DND-41 (cell line): ENCODE measurements around the gene UST.

Source experiments
- EZH2 ChIP-seq: IDR thresholded peaks from 3 replicates; pipeline ENCODE4 v1.6.1; 2012; ENCODE audit warnings: borderline replicate concordance, low read depth, mild to moderate bottlenecking, moderate library complexity, low read length, inconsistent platforms; ENCODE audit not compliant: severe bottlenecking
- TF ChIP-seq, protein P1 (sequence below): IDR thresholded peaks from 2 replicates; pipeline ENCODE4 v1.5.1; 2012; ENCODE audit warnings: borderline replicate concordance, low read length, moderate library complexity, mild to moderate bottlenecking; ENCODE audit not compliant: poor library complexity, severe bottlenecking; ENCODE audit errors: extremely low read depth

DNA sequence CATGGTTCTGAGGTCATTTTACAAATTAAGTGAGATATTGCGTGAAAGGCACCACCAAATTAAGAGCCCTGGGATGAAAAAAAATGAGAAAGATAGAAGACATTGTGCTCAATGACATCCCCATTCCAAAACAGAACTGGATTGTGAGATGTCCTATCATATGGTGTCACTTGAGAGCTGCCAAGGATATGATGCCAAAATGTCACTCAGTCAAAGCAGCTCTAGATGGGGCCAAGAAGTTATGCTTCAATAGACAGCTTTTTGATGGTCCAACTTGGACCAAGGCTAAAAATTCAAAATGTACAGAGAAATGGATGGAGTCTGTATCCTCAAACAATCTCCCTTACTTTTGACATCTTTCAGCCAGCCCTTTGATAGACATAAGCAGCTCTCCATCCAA is 180.8 kb downstream of the UST start:
- TF ChIP-seq, protein P1, sequence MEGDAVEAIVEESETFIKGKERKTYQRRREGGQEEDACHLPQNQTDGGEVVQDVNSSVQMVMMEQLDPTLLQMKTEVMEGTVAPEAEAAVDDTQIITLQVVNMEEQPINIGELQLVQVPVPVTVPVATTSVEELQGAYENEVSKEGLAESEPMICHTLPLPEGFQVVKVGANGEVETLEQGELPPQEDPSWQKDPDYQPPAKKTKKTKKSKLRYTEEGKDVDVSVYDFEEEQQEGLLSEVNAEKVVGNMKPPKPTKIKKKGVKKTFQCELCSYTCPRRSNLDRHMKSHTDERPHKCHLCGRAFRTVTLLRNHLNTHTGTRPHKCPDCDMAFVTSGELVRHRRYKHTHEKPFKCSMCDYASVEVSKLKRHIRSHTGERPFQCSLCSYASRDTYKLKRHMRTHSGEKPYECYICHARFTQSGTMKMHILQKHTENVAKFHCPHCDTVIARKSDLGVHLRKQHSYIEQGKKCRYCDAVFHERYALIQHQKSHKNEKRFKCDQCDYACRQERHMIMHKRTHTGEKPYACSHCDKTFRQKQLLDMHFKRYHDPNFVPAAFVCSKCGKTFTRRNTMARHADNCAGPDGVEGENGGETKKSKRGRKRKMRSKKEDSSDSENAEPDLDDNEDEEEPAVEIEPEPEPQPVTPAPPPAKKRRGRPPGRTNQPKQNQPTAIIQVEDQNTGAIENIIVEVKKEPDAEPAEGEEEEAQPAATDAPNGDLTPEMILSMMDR = no peak
- TF ChIP-seq EZH2 = no peak
